ENCODE data around the gene TTC33.

DNA sequence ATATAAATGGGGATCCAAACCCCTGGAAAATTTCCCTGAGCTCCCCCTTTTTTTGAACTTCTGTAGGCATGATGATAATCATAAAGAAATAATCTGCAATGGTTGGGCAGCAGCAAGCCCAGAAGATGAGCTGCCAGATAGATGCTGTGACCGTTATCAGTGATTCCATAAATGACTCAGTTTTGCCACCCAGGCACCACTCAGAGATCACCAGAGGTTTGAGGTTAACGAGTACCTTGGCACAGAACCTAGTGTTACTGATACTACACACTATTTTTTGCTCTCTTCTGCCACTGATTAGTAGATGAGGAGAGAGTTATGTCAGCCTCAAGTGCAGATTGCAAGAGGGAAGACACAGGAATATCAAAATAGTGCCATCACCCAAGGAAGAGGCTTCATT, 275.4 kb downstream of the TTC33 start:
- TF ChIP-seq GABPA (IDR thresholded peaks at IDR 0.05; ENCODE audit: low read depth) (no peak), POLR2AphosphoS5 (IDR thresholded peaks at IDR 0.05; ENCODE audit: low read depth, low read length) (no peak), NFIC (IDR thresholded peaks at IDR 0.05; ENCODE audit: borderline replicate concordance) (no peak), SMC3 (IDR thresholded peaks at IDR 0.05; ENCODE audit: low read depth, low read length) (no peak), RCOR1 (IDR thresholded peaks at IDR 0.05; ENCODE audit: low read length) (no peak), EP300 (IDR thresholded peaks at IDR 0.05; ENCODE audit: borderline replicate concordance in 1 of 2, low read depth in 1 of 2, low read length in 1 of 2) (no peak), MXI1 (IDR thresholded peaks at IDR 0.05; ENCODE audit: low read depth, low read length) (no peak), RAD21 (IDR thresholded peaks at IDR 0.05; ENCODE audit: low read length) (no peak), RFX5 (IDR thresholded peaks at IDR 0.05; ENCODE audit: low read length) (no peak), FOXJ3 (CRISPR knock-in tag; IDR thresholded peaks at IDR 0.05) (no peak)
- TF ChIP-seq, protein P1, sequence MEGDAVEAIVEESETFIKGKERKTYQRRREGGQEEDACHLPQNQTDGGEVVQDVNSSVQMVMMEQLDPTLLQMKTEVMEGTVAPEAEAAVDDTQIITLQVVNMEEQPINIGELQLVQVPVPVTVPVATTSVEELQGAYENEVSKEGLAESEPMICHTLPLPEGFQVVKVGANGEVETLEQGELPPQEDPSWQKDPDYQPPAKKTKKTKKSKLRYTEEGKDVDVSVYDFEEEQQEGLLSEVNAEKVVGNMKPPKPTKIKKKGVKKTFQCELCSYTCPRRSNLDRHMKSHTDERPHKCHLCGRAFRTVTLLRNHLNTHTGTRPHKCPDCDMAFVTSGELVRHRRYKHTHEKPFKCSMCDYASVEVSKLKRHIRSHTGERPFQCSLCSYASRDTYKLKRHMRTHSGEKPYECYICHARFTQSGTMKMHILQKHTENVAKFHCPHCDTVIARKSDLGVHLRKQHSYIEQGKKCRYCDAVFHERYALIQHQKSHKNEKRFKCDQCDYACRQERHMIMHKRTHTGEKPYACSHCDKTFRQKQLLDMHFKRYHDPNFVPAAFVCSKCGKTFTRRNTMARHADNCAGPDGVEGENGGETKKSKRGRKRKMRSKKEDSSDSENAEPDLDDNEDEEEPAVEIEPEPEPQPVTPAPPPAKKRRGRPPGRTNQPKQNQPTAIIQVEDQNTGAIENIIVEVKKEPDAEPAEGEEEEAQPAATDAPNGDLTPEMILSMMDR (IDR thresholded peaks at IDR 0.05): no peak
- TF ChIP-seq, protein P2, sequence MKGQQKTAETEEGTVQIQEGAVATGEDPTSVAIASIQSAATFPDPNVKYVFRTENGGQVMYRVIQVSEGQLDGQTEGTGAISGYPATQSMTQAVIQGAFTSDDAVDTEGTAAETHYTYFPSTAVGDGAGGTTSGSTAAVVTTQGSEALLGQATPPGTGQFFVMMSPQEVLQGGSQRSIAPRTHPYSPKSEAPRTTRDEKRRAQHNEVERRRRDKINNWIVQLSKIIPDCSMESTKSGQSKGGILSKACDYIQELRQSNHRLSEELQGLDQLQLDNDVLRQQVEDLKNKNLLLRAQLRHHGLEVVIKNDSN (IDR thresholded peaks at IDR 0.05; ENCODE audit: borderline replicate concordance, low read depth): no peak
- TF ChIP-seq, protein P3, sequence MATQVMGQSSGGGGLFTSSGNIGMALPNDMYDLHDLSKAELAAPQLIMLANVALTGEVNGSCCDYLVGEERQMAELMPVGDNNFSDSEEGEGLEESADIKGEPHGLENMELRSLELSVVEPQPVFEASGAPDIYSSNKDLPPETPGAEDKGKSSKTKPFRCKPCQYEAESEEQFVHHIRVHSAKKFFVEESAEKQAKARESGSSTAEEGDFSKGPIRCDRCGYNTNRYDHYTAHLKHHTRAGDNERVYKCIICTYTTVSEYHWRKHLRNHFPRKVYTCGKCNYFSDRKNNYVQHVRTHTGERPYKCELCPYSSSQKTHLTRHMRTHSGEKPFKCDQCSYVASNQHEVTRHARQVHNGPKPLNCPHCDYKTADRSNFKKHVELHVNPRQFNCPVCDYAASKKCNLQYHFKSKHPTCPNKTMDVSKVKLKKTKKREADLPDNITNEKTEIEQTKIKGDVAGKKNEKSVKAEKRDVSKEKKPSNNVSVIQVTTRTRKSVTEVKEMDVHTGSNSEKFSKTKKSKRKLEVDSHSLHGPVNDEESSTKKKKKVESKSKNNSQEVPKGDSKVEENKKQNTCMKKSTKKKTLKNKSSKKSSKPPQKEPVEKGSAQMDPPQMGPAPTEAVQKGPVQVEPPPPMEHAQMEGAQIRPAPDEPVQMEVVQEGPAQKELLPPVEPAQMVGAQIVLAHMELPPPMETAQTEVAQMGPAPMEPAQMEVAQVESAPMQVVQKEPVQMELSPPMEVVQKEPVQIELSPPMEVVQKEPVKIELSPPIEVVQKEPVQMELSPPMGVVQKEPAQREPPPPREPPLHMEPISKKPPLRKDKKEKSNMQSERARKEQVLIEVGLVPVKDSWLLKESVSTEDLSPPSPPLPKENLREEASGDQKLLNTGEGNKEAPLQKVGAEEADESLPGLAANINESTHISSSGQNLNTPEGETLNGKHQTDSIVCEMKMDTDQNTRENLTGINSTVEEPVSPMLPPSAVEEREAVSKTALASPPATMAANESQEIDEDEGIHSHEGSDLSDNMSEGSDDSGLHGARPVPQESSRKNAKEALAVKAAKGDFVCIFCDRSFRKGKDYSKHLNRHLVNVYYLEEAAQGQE (IDR thresholded peaks at IDR 0.05; ENCODE audit: low read depth, low read length): no peak

All from SK-N-SH (cell line).